NCI-H2171 treated with DMSO at 0.1 percent for 48 hours (cell line): ENCODE data around the gene VCP.

Experiments
- DNase-seq: peaks from one replicate; lab custom pipeline; 2025; lab: John Stamatoyannopoulos, UW

The VCP gene

GRCh38 chr9:35014517-35014916 is 57.9 kb downstream of the VCP start:
- no peak for DNase-seq

- DNase-seq: no peak
Measured at GRCh38 chr9:35010351-35010958, 62.0 kb downstream of the VCP start.
